CD4-positive, alpha-beta T cell treated with Interleukin-4 for 4 hours (primary cell): ENCODE measurements around the gene CCSER2.
A peak's percentile ranks its signal among the peaks of the same experiment; 100 is the strongest.

Experiments used
- DNase-seq: peaks from one replicate; pipeline ENCODE4 v3.0.0-alpha.2; 2020

CCSER2 gene

DNA sequence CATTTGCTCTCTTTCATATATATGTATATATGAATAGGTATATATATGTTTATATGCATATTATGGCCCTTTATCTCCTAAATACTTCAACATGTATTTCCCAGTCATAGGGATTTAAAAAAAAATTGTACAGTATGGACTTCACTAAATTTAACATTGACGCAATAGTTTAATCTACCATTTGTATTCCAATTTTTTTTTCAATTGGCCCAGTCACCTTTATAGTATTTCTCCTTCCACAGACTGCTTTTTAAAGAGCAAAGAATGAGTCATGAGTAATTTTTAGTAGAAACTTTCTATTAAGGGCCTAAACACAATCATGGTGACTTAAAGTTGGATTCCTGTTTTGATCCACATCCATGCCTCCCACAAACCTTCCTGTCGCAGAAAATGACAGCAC, 20.5 kb downstream of the CCSER2 start:
- no peak for DNase-seq

DNA sequence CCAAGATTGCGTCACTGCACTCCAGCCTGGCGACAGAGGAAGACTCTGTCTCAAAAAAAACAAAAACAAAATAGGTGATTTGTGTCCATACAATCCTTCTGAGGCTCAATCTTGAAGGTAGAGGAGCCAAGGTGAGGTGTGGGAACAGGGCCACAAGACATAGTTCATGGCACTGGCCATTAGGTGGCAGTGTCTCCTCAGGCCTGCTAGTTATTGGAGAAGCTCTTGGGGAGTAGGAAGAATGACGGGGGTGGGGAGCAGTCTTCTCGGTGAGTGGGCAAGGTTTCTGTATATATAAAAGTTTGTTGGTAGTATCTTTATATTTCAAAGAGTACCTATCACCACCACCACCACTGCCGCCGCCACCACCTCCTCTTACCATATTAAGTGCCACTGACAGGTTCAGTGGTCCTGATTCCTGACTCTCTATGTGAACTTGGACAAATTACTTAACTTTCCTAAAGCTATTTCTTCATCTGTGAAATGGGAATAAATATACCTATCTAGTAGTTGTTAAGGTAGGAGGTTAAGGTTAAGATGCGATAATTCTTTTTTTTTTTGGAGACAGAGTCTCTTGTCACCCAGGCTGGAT, 24.0 kb downstream of the CCSER2 start:
- DNase-seq = peak; percentile 66

DNA sequence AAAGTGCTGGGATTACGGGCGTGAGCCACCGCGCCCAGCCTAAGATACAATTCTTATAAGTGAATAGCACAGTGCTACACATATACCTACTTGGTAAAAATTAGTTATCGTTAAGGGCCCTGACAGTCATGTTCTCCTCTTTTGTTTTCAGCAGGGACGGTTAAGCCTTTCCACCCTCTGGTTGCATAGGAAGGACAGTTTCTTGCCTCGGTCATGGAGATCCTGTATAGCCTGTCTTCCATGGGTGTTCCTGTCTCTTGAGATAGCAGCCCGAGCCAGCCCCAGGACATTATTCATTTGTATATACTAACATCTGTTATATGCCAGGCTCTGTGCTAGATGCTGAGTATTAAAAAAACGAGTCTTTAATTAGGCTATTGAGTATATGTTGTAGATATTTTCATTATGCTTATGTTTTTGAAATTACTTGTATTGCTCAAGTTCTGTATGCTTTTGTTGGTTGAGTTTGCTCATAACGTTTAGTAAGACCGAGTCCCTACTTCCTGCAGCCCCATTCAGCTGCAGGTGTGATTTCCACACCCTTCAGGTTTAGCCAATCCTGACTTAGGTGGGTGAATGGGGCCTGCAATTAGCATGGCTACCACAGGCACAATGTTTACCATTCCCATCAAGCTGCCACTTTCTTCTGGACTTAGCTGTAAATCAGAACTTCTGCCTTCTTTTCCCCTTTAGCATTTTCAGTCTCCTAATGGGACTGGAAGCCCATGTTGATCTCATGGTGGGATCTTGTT, 24.8 kb downstream of the CCSER2 start:
- no peak for DNase-seq

DNA sequence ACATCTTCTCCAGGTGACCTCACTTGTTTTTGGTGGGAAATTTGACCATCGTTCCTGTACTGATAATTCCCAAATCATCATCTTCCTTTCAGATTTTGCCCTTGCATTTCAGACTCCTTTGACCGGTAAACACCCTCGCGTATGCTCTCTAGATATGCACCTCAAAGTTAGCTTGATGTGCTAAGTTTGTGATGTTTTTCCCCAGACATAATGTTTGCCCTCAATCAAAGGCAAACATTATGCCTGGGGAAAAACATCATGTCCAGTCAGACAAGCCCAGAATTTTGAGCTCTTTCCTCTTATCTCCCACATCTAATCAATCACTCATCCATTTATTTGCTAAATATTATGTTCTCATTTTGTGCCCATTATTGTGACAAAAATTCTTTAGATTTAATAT, 26.2 kb downstream of the CCSER2 start:
- no peak for DNase-seq

GRCh38 chr10:84355106-84355505, 26.7 kb downstream of the CCSER2 start:
- no peak for DNase-seq

GRCh38 chr10:84356928-84357327, 28.5 kb downstream of the CCSER2 start:
- peak; percentile 36 for DNase-seq

- no peak for DNase-seq
These were observed 30.4 kb downstream of the CCSER2 start for GRCh38 chr10:84358743-84359142.

DNA sequence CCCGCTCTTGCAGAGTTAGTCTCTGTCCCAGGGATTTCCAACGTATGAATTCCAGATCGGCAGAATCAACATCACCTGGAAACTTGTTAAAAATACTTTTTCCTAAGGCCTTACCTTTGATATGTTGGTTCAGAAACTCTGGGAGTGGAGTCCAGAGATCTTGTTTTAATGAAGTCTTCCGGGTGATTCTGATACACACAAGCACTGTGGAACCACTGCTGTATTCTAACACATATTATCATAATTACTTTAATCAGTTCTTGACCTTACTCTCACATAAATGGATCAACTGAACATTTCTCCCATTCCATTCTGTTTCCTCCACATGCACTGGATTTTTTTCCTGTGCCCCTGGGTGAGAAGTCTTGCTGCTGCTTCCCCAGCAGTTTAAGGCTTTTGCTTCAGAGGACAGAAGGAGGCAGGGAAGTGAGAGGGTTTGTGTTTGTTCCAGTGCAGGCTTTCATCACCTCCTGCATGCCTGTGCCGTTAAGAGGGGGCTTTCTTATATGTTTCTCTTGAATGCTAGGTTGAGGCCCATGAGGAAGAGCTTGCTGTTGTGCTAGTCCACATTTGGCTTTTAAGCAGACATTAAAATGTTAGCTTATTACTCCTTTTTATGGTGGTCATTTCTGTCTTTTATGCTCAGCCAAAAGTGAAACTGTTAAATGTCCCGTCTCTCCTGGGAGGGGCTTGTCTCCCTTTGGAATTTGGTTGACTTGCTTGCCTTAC, 32.4 kb downstream of the CCSER2 start:
- DNase-seq = no peak

GRCh38 chr10:84365335-84365881, 37.0 kb downstream of the CCSER2 start:
- DNase-seq = no peak

GRCh38 chr10:84366041-84366440, 37.7 kb downstream of the CCSER2 start:
- DNase-seq = no peak

DNA sequence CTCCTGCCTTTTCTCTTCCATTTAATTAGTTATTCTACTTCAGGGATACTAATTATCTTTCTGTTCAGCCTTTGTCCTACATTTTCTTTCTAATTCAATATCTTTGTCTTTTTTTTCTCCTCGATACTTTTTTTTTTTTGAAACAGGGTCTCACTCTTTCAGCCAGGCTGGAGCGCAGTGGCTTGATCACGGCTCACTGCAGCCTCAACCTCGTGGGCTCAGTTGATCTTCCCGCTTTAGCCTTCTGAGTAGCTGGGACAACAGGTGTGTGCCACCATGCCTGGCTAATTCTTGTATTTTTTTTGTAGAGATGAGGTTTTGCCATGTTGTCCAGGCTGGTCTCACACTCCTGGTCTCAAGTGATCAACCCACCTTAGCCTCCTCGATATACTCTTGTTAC, 38.9 kb downstream of the CCSER2 start:
- no peak for DNase-seq

- DNase-seq = no peak
These were observed 40.4 kb downstream of the CCSER2 start for GRCh38 chr10:84368828-84369227.

GRCh38 chr10:84370283-84370682, 41.9 kb downstream of the CCSER2 start:
- no peak for DNase-seq

GRCh38 chr10:84371944-84372343, 43.6 kb downstream of the CCSER2 start:
- DNase-seq = no peak

GRCh38 chr10:84373000-84373399, 44.6 kb downstream of the CCSER2 start:
- DNase-seq = no peak

GRCh38 chr10:84374455-84374854, 46.1 kb downstream of the CCSER2 start:
- no peak for DNase-seq

- peak; percentile 63 for DNase-seq
These were observed 46.6 kb downstream of the CCSER2 start for GRCh38 chr10:84375011-84375410.

DNA sequence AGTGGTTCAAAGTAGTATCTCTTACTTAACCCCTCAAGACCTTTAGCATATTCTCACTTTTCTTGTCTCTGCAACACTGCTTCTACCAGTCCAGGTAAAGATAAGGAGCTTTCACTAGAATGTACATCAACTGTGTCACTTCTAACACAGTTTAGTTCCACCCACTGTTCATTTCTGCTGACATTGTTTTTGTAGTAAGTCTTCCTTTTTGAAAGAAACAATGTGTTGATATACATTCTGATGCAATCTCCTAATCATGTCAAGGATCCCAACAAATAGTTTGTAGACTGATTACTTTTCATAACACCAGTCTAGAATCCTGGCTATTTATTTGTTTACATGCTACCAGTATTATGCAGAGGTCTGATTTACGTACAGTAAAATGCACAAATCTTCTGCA, 47.5 kb downstream of the CCSER2 start:
- no peak for DNase-seq

DNA sequence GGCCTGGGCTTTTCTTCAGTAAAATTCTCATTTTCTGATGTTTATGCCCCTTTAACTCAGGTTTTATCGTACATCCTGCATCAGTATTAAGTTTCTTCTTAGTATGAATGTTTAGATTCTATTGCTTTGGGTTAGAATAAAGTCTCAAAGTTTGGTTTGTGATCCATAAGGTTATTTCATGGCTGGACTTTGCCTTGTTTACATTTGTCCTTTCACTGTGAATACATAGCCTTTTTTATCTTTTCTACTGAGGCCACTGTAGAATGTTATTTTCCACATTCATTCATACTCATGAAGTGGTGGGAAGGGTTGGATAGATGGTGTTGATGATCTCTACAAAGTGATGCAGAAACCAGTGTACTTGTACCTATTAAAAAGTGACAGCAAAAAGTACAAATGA, 59.8 kb downstream of the CCSER2 start:
- no peak for DNase-seq

GRCh38 chr10:84390364-84390763, 62.0 kb downstream of the CCSER2 start:
- DNase-seq = no peak

DNA sequence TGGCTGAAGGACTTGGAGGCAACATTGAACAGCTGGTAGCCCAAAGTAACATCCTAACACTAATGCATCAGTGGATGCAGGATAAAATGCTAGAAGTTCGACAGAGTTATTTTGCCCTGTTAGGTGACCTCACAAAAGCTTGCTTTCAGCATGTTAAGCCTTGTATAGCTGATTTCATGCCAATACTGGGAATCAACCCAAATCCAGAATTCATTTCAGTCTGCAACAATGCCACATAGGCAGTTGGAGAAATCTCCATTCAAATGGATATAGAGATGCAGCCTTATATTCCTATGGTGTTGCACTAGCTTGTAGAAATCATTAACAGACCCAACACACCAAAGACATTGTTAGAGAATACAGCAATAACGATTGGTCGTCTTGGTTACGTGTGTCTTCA, 62.9 kb downstream of the CCSER2 start:
- DNase-seq = no peak

- DNase-seq = no peak
These were observed 63.8 kb downstream of the CCSER2 start for GRCh38 chr10:84392181-84392580.

DNA sequence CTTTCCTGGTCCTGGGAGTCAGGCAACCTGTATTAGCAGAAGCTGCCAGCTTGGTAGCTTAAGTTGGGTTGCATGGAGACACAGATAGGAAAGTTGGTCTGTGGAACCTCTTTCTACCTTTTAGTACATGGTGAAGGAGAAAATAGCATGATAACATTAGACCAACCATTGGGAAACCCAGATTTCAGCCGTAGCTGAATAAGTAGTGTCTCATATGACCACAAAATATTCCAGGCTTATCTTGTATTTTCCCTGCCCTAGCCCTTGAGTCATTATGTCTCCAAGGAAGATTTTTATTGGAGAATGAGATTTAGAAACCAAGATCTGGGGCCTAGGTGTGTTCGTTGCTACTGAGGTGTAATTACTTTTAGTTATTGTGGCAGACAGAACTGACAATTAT, 67.2 kb downstream of the CCSER2 start:
- DNase-seq = no peak

- no peak for DNase-seq
These were observed 69.4 kb downstream of the CCSER2 start for GRCh38 chr10:84397735-84398144.
